Caco-2 (cell line): ENCODE data around the gene PDE11A. TPM values are rescaled to one million over a fixed set of nuclear protein-coding genes. Genes with fewer than 3 reads are reported as not detected.

Experiments used
- BruUV-seq: library from RNA; stranded (reverse); fragments of 400-500 nt; replicated peaks from 2 replicates; lab custom pipeline; 2021; lab: Mats Ljungman, UMichigan
- CTCF ChIA-PET: fragments of 300-600 bp; sonication (Branson Sonifier 250); formaldehyde crosslinking; loops from one replicate; lab custom pipeline; 2022; ENCODE audit warnings: antibody characterized with exemption; lab: Charles Lee
- POLR2A ChIA-PET: fragments of 300-600 bp; sonication (Branson Sonifier 250); formaldehyde crosslinking; loops from one replicate; lab custom pipeline; 2022; ENCODE audit warnings: antibody characterized with exemption; lab: Charles Lee
- DNase-seq, 2 experiments: peaks; one replicate each; pipeline versions ENCODE4 v3.0.0 to v3.0.0-alpha.2; 2020 to 2022
- H3K27me3 ChIP-seq: replicated peaks from 2 replicates; pipeline ENCODE4 v1.6.0; 2011; ENCODE audit warnings: low read length; ENCODE audit not compliant: control insufficient read depth, insufficient read depth
- H3K36me3 ChIP-seq: 2 replicates; pipeline ENCODE4 v1.5.1; 2011; ENCODE audit warnings: low read length; ENCODE audit not compliant: control insufficient read depth, insufficient read depth
- H3K4me1 ChIP-seq: fragments of 250-450 bp; sonication (Bioruptor Pico); 2 replicates; pipeline ENCODE4 v1.5.1; 2020; ENCODE audit warnings: mild to moderate bottlenecking
- H3K4me3 ChIP-seq: 2 replicates; pipeline ENCODE4 v1.5.1; 2011; ENCODE audit warnings: low read depth, mild to moderate bottlenecking, control low read depth, low read length
- H3K9me3 ChIP-seq: fragments of 250-450 bp; sonication (Bioruptor Pico); 2 replicates; pipeline ENCODE4 v1.5.1; 2020; ENCODE audit warnings: mild to moderate bottlenecking, moderate library complexity
- H3K27ac Mint-ChIP-seq: one replicate; pipeline ENCODE4 v1.8.0; 2022; ENCODE audit warnings: mixed read lengths; ENCODE audit not compliant: unreplicated experiment
- H3K27me3 Mint-ChIP-seq: one replicate; pipeline ENCODE4 v1.8.0; 2022; ENCODE audit warnings: mixed read lengths; ENCODE audit not compliant: insufficient read depth, unreplicated experiment
- H3K36me3 Mint-ChIP-seq: one replicate; pipeline ENCODE4 v1.8.0; 2022; ENCODE audit warnings: mild to moderate bottlenecking, mixed read lengths; ENCODE audit not compliant: insufficient read depth, unreplicated experiment
- H3K4me1 Mint-ChIP-seq: one replicate; pipeline ENCODE4 v1.8.0; 2022; ENCODE audit warnings: low read depth, mixed read lengths; ENCODE audit not compliant: unreplicated experiment
- H3K4me3 Mint-ChIP-seq: one replicate; pipeline ENCODE4 v1.8.0; 2022; ENCODE audit warnings: mild to moderate bottlenecking, moderate library complexity, mixed read lengths; ENCODE audit not compliant: unreplicated experiment
- H3K9me3 Mint-ChIP-seq: one replicate; pipeline ENCODE4 v1.8.0; 2022; ENCODE audit warnings: mixed read lengths; ENCODE audit not compliant: unreplicated experiment
- intact Hi-C: fragments of 100-400 bp; cut with micrococcal nuclease; formaldehyde crosslinking; loops from one replicate; pipeline ENCODE4 v1.10.0; 2022; ENCODE audit not compliant: unreplicated experiment
- total RNA-seq: library from RNA; stranded (reverse); gene quantifications from 2 replicates; pipeline ENCODE4 v1.2.3, GENCODE V29; 2022
- TF ChIP-seq, protein P1 (sequence below), 2 experiments: fragments of 200-600 bp in 1 of 2; IDR thresholded peaks; 1 replicate in 1 of 2; 2 replicates in 1 of 2; pipeline versions ENCODE4 v1.5.1 to v1.8.0; 2011 to 2022; ENCODE audit warnings: antibody characterized with exemption in 1 of 2, control low read depth in 1 of 2, inconsistent platforms in 1 of 2, low read depth in 1 of 2, low read length in 1 of 2, mild to moderate bottlenecking in 1 of 2, moderate library complexity in 1 of 2; ENCODE audit not compliant: insufficient read depth in 1 of 2, severe bottlenecking in 1 of 2, unreplicated experiment in 1 of 2

PDE11A gene
- total RNA-seq, 1 experiment from 2014 or later = 0.25 TPM

DNA sequence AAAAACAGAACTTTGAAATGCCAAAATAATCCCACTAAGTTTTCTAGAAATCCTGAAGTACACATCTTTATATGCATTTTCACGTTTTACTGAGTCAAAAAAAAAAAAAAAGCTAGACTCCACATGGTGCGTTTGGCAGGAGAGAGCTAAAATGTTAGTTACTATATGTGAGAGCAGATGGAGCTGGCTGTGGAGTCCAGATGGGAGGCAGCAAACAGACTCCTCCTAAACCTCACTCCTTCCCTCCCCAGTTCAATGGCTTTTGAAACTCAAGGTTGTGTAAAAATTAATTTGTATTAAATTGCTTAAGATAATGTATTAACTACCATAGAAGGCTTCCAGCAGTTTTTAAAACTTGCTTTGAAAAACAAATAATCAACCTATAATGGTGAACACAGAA, 431.2 kb downstream of the PDE11A start:
- Mint-ChIP-seq H3K27me3 (no peaks in the 10 kb centered on the region), H3K4me1 (peaks cover 12% of the 10 kb centered on the region), H3K4me3 (no peak overlapping the region), H3K36me3 (no peaks in the 10 kb centered on the region), H3K27ac (no peak overlapping the region), H3K9me3 (peaks cover 20% of the 10 kb centered on the region)
- POLR2A ChIA-PET = no interaction called here
- Histone ChIP-seq H3K36me3 (no peaks in the 10 kb centered on the region), H3K9me3 (no peaks in the 10 kb centered on the region; the same call in 1 of the 2 replicates), H3K4me1 (peaks cover 10% of the 10 kb centered on the region; the same call in 1 of the 2 replicates), H3K27me3 (no peaks in the 10 kb centered on the region), H3K4me3 (no peak overlapping the region)
- TF ChIP-seq, protein P1, sequence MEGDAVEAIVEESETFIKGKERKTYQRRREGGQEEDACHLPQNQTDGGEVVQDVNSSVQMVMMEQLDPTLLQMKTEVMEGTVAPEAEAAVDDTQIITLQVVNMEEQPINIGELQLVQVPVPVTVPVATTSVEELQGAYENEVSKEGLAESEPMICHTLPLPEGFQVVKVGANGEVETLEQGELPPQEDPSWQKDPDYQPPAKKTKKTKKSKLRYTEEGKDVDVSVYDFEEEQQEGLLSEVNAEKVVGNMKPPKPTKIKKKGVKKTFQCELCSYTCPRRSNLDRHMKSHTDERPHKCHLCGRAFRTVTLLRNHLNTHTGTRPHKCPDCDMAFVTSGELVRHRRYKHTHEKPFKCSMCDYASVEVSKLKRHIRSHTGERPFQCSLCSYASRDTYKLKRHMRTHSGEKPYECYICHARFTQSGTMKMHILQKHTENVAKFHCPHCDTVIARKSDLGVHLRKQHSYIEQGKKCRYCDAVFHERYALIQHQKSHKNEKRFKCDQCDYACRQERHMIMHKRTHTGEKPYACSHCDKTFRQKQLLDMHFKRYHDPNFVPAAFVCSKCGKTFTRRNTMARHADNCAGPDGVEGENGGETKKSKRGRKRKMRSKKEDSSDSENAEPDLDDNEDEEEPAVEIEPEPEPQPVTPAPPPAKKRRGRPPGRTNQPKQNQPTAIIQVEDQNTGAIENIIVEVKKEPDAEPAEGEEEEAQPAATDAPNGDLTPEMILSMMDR (IDR thresholded peaks at IDR 0.05; ENCODE audit: insufficient read depth in 1 of 2, low read depth in 1 of 2, low read length in 1 of 2, severe bottlenecking in 1 of 2, unreplicated experiment in 1 of 2) = no peak
- BruUV-seq = no TSS peak
- no peak for DNase-seq
- intact Hi-C loops = no loop called here
- CTCF ChIA-PET = interaction anchor here (0.6 kb wide), 1 partner anchor 11 kb away, joined by 4 read pairs; no protein-coding TSS in a partner anchor

DNA sequence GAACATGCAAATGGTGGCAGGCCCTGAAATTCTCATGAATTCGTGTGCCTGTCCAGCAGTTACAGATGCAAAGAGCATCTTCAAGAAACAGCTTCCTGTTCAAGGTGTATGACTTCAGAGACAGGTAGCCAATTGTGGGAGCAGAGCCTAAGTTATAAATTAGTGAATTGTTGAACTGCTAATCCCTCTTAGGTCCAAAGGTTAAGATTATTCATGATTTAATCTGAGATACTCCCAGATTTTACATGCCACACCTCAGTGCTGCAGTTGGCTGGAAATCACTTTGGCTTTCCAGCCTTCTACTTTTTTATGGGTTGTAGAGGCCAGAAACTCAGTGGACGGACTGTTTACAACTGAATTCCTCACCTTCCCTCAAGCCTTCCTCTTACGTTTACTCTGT, 432.2 kb downstream of the PDE11A start:
- Histone ChIP-seq H3K27me3 (no peaks in the 10 kb centered on the region), H3K4me1 (peaks cover 10% of the 10 kb centered on the region; the same call in 1 of the 2 replicates), H3K9me3 (no peaks in the 10 kb centered on the region; the same call in 1 of the 2 replicates), H3K36me3 (no peaks in the 10 kb centered on the region), H3K4me3 (no peak overlapping the region)
- DNase-seq = no peak
- intact Hi-C loops = no loop called here
- H3K4me1 Mint-ChIP-seq = peaks cover 12% of the 10 kb centered on the region
- H3K4me3 Mint-ChIP-seq = no peak overlapping the region
- H3K27ac Mint-ChIP-seq = no peak overlapping the region
- ChIA-PET CTCF (no interaction called here), POLR2A (no interaction called here)
- TF ChIP-seq, protein P1 (IDR thresholded peaks at IDR 0.05; ENCODE audit: insufficient read depth in 1 of 2, low read depth in 1 of 2, low read length in 1 of 2, severe bottlenecking in 1 of 2, unreplicated experiment in 1 of 2) = no peak
- H3K9me3 Mint-ChIP-seq = peaks cover 20% of the 10 kb centered on the region
- no peaks in the 10 kb centered on the region for H3K36me3 Mint-ChIP-seq
- BruUV-seq = no TSS peak
- H3K27me3 Mint-ChIP-seq = no peaks in the 10 kb centered on the region

DNA sequence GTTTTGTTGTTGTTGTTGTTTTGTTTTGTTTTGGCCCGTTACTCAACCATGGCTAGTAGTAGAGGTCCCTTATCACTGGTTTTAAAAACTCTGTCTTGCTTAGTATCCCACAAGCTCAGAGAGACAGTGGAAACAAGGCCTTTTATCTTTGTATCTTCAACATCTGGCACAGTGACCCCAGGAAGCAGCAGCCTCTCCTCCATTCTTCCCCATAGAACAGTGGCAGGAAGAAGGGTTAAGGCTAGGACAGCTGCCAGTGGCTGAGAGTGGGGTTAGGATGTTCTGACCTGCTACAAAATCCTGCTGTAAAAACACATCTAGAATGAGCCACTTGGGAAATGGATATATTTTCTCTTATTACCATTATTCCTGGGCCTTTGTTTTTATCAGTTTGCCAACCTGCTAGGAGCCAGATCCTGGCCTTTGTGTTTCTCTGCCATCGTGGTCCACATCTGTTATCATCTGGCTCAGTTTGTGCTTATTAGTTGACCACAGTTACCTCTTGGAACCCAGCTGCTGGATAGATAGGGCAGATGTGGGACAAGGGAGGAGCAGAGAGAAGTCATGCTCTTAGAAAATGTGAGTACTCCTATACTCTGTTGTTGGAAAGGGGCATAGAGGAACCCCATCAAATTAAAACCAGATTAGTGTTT, 433.2 kb downstream of the PDE11A start:
- BruUV-seq = no TSS peak

More for the DNA sequence above, 433.2 kb downstream of the PDE11A start:
- Histone ChIP-seq H3K4me3 (no peak overlapping the region), H3K27me3 (no peaks in the 10 kb centered on the region), H3K4me1 (peaks cover 9% of the 10 kb centered on the region; the same call in 1 of the 2 replicates), H3K36me3 (no peaks in the 10 kb centered on the region), H3K9me3 (no peaks in the 10 kb centered on the region)
- POLR2A ChIA-PET = no interaction called here
- no peaks in the 10 kb centered on the region for H3K36me3 Mint-ChIP-seq
- CTCF ChIA-PET = no interaction called here
- TF ChIP-seq, protein P1 (IDR thresholded peaks at IDR 0.05; ENCODE audit: insufficient read depth in 1 of 2, low read depth in 1 of 2, low read length in 1 of 2, severe bottlenecking in 1 of 2, unreplicated experiment in 1 of 2) = no peak
- H3K27ac Mint-ChIP-seq = no peak overlapping the region
- peaks cover 12% of the 10 kb centered on the region for H3K4me1 Mint-ChIP-seq
- peaks cover 20% of the 10 kb centered on the region for H3K9me3 Mint-ChIP-seq
- no peak for DNase-seq
- H3K4me3 Mint-ChIP-seq = no peak overlapping the region
- intact Hi-C loops = no loop called here
- H3K27me3 Mint-ChIP-seq = no peaks in the 10 kb centered on the region
